NCI-H2029 treated with DMSO at 0.1 percent for 48 hours (cell line): Measurements from ENCODE around the gene FIP1L1.

Source experiments
- DNase-seq: peaks from one replicate; lab custom pipeline; 2025; lab: John Stamatoyannopoulos, UW

The FIP1L1 gene

GRCh38 chr4:53476232-53477037 is 99.0 kb downstream of the FIP1L1 start:
- no peak for DNase-seq

GRCh38 chr4:53477038-53477565 is 99.7 kb downstream of the FIP1L1 start:
- no peak for DNase-seq

GRCh38 chr4:53477636-53478035 is 100.2 kb downstream of the FIP1L1 start:
- no peak for DNase-seq

DNA sequence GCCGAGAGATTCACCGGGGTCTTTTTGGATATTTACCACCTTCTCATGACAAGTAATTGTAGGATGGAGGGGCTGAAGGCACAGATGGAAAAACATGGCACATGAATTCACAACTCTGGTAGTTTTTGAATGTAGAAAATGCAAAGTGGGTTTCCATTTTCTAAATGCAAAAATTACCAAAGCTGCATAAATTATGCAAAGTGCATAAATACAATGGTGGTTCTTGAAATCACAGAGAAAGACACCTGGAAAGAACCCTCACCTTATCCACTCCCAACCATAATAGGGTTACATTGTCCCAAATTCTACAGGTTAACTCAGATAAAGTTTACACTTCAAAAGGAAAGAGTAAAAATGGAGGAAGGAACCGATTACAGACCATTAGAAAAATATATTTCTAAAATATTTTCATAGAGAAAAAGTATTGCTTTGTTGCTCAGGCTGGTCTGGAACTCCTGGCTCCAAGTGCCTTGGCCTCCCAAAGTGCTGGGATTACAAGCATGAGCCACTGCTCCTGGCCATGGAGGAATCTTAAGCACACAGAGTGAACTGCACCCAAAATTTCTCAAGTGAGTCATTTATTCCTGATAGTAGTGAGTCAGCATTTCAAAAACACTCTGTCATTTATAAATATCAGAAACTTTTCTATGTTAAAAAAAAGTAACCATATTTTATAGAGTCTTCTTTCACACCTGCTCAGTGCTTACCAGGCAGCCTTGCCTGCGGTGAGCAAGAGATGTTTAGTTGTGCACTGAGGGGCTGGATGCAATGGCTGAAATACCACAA is 101.4 kb downstream of the FIP1L1 start:
- DNase-seq: no peak

DNA sequence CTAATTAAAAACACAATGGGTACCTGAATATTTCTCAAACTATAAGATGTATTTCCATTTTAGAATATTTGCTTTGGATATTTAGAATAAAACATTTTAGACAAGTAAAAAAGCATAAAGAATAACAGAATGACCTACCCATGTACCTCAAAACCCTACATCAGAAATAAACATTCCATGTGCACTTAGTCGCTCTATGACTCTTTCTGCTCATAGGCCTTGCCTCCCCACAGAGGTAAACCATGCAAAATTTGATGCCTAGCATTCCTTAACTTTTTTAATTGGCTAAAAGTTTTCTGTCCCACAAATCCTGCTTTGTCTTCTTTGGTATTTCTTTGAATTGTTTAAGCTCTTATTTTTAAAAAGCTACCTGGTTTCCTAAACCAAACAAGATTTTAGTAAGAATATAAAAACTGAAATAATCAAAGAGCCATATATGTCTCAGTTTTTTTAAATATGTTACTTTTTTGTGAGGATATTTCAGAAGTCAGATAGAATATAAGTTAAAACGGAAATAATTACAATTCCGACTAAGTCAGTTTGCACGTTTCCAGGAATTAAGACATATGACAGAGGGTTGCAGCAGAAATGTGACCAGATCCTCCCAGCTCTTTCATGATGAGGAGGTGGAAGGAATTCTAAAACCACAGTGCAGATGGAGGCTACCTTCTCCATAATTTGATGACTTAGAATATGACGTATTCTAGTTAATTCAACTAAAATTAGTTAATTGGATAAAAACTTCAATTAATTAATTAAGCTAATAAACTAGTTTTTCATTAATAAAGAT is 102.5 kb downstream of the FIP1L1 start:
- no peak for DNase-seq

DNA sequence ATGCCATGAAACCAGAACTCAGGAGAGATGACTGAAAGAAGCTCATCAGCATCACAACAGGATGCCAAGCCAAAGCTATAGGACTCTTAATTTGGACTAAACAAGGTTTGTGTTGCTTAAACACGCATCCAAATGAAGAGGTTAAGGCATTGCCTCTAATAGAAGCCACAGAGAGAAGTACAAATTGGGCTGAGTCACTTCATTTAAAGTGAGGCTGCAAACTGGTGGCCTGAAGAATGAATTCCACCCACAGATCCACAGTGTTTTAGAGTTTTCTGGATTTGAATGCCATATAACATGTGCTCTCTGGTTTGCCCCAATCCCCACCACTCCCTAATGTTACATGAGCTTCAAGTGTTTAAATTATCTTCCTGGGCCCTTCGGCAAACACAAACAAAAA is 103.5 kb downstream of the FIP1L1 start:
- no peak for DNase-seq

DNA sequence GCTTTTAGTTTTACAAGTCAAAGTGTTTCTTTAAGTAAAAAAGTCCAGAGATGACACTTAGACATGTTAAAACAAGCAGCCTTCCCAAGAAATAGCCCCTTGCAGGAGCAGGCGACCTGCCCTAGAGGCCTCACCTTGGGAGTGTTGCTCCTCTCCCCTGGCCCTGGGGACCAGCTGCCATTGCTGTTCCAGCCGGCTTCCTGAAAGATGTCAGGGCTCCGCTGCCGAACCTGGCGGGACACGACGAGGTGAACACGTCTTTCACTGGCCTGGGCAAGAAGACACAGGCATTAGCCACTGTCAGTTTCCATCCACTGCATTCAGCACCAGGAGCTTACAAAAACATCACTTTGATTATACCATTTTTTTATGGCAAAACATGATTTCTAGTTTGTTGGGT is 104.1 kb downstream of the FIP1L1 start:
- no peak for DNase-seq

GRCh38 chr4:53483250-53483649 is 105.8 kb downstream of the FIP1L1 start:
- DNase-seq: no peak

DNA sequence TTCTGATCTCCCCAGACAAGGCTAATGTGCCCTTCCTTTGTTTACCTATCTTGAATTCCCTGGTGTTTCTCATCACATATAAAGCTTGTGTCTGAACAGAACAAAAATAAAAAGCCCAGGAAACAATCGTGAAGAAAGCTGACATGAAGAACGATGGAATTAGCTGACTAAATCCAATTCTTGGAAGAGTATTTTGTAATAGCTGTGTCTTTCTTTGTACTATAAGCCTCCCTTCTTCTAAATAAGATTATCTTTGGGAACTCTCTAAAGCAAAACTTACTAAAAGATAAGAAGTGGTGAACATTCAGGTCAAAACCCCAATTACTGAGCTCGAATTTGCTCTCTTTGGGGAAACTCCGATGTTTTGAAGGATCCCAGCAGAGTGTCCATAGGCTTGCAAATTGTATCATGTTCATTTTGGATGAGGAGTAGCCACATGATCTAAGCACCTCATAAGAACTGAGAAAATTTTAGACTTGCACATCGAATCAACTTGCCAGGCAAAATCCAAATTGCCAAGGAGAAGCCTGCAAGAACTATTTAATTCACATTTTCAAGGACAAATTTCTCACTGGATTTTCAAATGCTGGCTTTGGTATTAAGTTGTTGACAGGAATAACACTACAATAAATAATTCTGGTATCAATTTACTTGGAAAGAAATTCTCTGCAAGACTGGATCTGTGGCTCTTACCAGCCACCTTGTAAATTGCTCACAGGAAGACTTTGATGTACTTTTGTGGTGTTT is 107.6 kb downstream of the FIP1L1 start:
- no peak for DNase-seq

DNA sequence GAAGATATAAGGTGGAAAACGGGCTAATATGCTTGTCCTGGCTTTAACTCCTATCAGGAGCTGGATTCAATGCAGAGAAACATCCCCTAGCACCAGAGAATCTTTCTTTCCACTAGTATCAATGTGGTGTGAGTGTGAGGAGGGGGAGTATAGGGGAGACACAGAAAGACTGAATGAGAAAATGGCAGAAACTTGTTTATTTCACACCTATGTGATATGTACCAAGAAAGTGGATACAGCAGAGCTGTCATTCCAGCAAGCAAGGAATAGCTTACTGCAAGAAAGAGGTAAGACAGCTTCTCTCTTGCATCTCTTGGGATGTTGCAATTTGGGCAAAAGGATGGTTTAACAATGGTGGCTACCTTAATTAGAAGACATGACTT is 108.2 kb downstream of the FIP1L1 start:
- DNase-seq: no peak

DNA sequence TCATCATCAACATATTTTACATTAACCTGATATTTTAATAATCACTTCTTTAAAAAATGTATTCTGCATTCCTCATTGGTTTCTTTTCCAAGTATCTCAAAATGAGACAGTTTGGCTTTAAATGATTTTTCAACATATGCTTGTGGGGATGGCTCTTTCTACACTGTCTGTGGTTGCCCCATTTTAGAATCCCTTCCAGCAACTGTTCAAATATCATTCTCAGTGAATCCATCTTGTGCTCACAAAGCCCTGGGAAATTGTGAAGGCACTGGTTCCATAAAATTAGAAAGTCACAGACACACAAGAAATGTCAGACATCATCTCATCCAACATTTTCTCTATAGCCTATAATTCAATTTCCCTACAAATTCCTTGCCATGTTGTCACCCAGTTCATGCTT is 110.3 kb downstream of the FIP1L1 start:
- DNase-seq: no peak

GRCh38 chr4:53489279-53489889 is 111.9 kb downstream of the FIP1L1 start:
- DNase-seq: no peak

GRCh38 chr4:53490161-53490956 is 112.9 kb downstream of the FIP1L1 start:
- no peak for DNase-seq

DNA sequence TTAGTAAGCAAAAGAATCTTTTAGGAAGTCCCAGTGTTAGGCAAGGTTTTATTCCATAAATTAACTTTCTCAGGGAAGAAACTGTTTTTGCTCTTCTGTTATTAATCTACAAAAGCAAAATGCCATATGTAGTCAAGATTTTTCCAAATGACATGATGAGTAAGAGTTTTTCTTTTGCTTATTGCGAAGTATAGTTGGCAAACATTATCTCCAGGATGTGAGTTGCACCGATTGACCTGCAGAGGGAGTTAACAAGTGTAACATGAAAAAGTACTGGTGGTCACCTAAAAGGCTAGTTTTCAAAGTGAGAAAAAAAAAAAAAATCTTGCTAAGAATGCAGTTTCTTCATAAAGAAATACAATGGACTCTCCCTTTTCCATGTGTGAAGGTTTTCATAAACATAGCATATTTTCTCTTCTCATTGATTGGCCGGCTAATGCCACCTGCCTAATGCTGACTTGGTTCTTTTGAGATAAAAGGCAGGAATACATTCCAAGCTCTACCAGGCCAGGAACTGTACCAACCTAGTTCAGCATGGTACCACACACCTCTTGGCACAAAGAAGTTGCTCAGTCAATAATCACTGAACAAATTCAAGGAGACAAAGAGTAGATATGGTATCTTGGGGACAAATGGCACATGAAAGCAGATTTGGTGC is 113.7 kb downstream of the FIP1L1 start:
- DNase-seq: no peak

- no peak for DNase-seq
These were observed 117.4 kb downstream of the FIP1L1 start for GRCh38 chr4:53494851-53495250.

DNA sequence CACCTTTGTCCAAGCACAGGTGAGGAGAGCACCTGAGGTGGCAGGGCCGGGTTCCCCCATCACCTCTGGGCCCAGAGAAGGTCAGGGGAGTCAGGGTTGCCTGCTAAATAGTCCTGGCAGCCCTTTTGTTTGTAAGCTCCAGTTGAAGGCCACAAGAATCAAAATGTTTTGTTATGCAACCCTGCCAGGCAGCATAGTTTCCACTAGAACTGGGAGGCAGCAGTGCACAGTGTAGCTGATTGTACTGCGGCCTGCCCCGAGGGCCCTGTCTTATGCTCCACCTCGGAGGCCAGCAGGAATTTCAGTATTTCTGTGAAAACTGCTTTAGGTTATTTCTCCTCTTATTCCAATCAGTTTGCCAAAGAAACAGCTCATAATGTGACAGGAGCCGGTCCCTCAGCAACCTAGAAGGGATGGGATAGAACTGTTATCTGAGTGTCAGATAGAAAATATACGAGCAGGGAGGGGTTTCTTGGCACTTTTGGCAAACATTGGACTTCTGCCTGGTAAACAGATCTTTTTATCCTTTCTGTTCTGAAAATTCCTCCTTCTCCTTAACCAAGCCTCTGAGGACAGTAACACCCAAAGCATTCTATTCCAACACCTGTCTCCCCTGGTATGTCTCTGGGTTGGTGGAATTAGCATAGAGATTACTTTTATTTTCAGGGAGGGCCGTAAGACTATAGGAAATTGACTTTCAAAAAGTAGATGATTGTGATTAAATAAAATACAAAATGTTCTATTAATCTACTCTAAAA is 120.2 kb downstream of the FIP1L1 start:
- DNase-seq: no peak

DNA sequence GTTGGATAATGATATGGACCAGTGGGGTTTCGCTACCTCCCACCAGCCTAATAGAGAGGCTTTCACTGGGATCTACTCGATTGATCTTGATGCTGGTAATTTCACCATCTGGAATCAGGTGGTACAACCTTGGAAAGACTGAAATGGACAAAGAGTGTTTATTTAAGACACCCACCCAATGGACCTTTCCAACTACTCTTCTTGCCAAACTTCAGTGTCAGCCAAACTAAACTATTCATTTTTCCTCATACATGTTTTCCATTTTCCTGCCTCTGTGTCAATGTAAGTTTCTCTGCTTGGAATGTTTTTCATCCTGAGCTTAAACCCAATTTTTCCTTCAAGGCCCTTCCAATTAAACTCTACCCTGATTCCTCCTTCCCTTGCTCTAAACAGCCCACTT is 121.3 kb downstream of the FIP1L1 start:
- DNase-seq: no peak

DNA sequence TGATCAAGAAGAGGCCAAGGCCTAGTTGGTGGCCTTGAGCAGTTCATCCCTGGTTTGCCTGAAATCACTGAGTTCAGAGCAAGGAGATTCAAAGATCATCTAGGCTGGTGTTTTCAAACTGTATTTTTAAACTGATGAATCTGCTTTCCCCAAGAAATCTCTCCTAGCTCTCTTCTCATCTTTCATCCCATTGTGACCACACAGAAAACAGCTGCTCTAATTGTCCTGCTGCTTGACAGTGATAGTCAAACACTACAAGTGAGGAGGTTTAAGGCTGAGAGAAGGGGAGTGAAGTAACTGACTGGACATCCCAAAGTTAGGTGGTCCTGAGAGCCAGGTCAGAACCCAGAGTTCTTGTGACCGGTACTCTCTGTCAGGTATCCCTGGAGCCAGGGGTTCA is 122.3 kb downstream of the FIP1L1 start:
- DNase-seq: no peak

GRCh38 chr4:53500546-53500945 is 123.1 kb downstream of the FIP1L1 start:
- no peak for DNase-seq
